Parietal lobe (tissue), 1 donor: ENCODE results near the gene SRPK1. TPM values are rescaled to one million over a fixed set of nuclear protein-coding genes. Genes with fewer than 3 reads are reported as not detected.

ENCODE experiments used
- total RNA-seq: library from RNA; depleted of rRNA; stranded (reverse); fragments of >200 nt; gene quantifications from one replicate; pipeline ENCODE4 v1.2.3, GENCODE V29; 2014

SRPK1 gene
- total RNA-seq, result 139 TPM

GRCh38 chr6:35920793-35921732 lies at the start of gene SRPK1:
SRPK1 (minus strand) TSS chr6:35921098; CDS start chr6:35921056, 42 bp downstream.

GRCh38 chr6:35804996-35805736 lies 115.7 kb downstream of the SRPK1 start, which contains the start of gene LHFPL5:
LHFPL5 (plus strand) TSS chr6:35805352; CDS start chr6:35805671, 319 bp downstream.

Other genes with a start within 250 kb of the SRPK1 start
- gene FKBP5, start 232.2 kb downstream of the SRPK1 start, total RNA-seq, result 2.8 TPM
- 0.31 TPM for gene ARMC12, start 184.1 kb downstream of the SRPK1 start, total RNA-seq
- gene CLPSL2, start 144.5 kb downstream of the SRPK1 start, total RNA-seq, result not detected
- not detected for gene CLPSL1, start 140.1 kb downstream of the SRPK1 start, total RNA-seq
- not detected for gene CLPS, start 123.8 kb downstream of the SRPK1 start, total RNA-seq
- gene LHFPL5, start 115.7 kb downstream of the SRPK1 start, total RNA-seq, result 1.6 TPM
- 3.8 TPM for gene SLC26A8, start 103.5 kb upstream of the SRPK1 start, total RNA-seq
- gene MAPK14, start 106.7 kb upstream of the SRPK1 start, total RNA-seq, result 102 TPM
- 3.4 TPM for gene MAPK13, start 209.4 kb upstream of the SRPK1 start, total RNA-seq